H1 (cell line): Measurements from ENCODE around the gene SLC3A2. TPM values are rescaled to one million over a fixed set of nuclear protein-coding genes. Genes with fewer than 3 reads are reported as not detected.

ENCODE experiments used
- CTCF ChIA-PET: fragments of 300-600 bp; sonication (Branson Sonifier 250); formaldehyde crosslinking; loops from one replicate; lab custom pipeline; 2021; ENCODE audit not compliant: partially characterized antibody; lab: Charles Lee
- POLR2A ChIA-PET: fragments of 300-600 bp; sonication (Branson Sonifier 250); formaldehyde crosslinking; loops from one replicate; lab custom pipeline; 2021; ENCODE audit warnings: inconsistent platforms; ENCODE audit not compliant: partially characterized antibody; lab: Charles Lee
- DNase-seq, 2 experiments: peaks; one replicate each; pipeline versions ENCODE4 v3.0.0 to v3.0.0-alpha.2; 2010 to 2022; ENCODE audit warnings: low spot score in 2 of 2, low read depth in 1 of 2, mixed read lengths in 1 of 2
- FAIRE-seq: peaks from 2 replicates; lab custom pipeline; 2011; peaks lifted over from hg19 to GRCh38; lab: Jason Lieb, UNC
- H2AFZ ChIP-seq: 2 replicates; pipeline ENCODE4 v1.8.1; 2012; ENCODE audit warnings: low read length, inconsistent platforms
- H2AK5ac ChIP-seq: 2 replicates; pipeline ENCODE4 v1.6.1; 2013; ENCODE audit warnings: low read depth, low read length
- H2BK120ac ChIP-seq: replicated peaks from 2 replicates; pipeline ENCODE3; 2013; ENCODE audit warnings: low read depth, low read length, inconsistent platforms
- H2BK12ac ChIP-seq: 2 replicates; pipeline ENCODE4 v1.6.1; 2013; ENCODE audit warnings: low read depth, low read length
- H2BK15ac ChIP-seq: 2 replicates; pipeline ENCODE4 v1.6.1; 2013; ENCODE audit warnings: low read length
- H2BK20ac ChIP-seq: 2 replicates; pipeline ENCODE4 v1.6.1; 2013; ENCODE audit warnings: low read length
- H2BK5ac ChIP-seq: 2 replicates; pipeline ENCODE4 v1.6.1; 2013; ENCODE audit warnings: low read depth, low read length
- H3K14ac ChIP-seq: 2 replicates; pipeline ENCODE4 v1.6.1; 2013; ENCODE audit warnings: inconsistent platforms; ENCODE audit not compliant: insufficient read length
- H3K18ac ChIP-seq: 2 replicates; pipeline ENCODE4 v1.6.1; 2013; ENCODE audit warnings: low read length; ENCODE audit errors: extremely low read depth
- H3K23ac ChIP-seq: 2 replicates; pipeline ENCODE4 v1.6.1; 2013; ENCODE audit warnings: inconsistent platforms; ENCODE audit not compliant: insufficient read length
- H3K23me2 ChIP-seq: 2 replicates; pipeline ENCODE4 v1.6.1; 2013; ENCODE audit warnings: low read depth, low read length
- H3K27ac ChIP-seq: 2 replicates; pipeline ENCODE4 v1.6.1; 2011; ENCODE audit warnings: low read depth, low read length, inconsistent platforms
- H3K27me3 ChIP-seq, 4 experiments: replicated peaks in 1 of 4; 1 replicate in 1 of 4; 2 replicates in 3 of 4; pipeline versions ENCODE4 v1.6.1 to v1.8.1; 2011 to 2013; ENCODE audit warnings: low read length in 3 of 4, mild to moderate bottlenecking in 3 of 4, inconsistent platforms in 2 of 4, mixed read lengths in 2 of 4, moderate library complexity in 1 of 4; ENCODE audit not compliant: control insufficient read depth in 3 of 4, insufficient read depth in 3 of 4; ENCODE audit errors: extremely low read depth in 1 of 4
- H3K36me3 ChIP-seq, 4 experiments: 2 replicates each; pipeline versions ENCODE4 v1.6.1 to v1.8.1; 2011 to 2013; ENCODE audit warnings: mild to moderate bottlenecking in 4 of 4, low read length in 3 of 4, moderate library complexity in 2 of 4, control low read depth in 1 of 4, inconsistent platforms in 1 of 4; ENCODE audit not compliant: insufficient read depth in 4 of 4, control insufficient read depth in 2 of 4
- H3K4ac ChIP-seq: replicated peaks from 2 replicates; pipeline ENCODE3; 2013; ENCODE audit warnings: low read length, low read depth, mixed read lengths, inconsistent platforms; ENCODE audit not compliant: insufficient read length
- H3K4me1 ChIP-seq, 4 experiments: replicated peaks in 1 of 4; 1 replicate in 1 of 4; 2 replicates in 3 of 4; pipeline versions ENCODE4 v1.6.1 to v1.8.1; 2011 to 2013; ENCODE audit warnings: low read length in 3 of 4, inconsistent platforms in 2 of 4, mixed read lengths in 1 of 4; ENCODE audit not compliant: insufficient read depth in 4 of 4, control insufficient read depth in 3 of 4
- H3K4me2 ChIP-seq, 2 experiments: 2 replicates each; pipeline versions ENCODE4 v1.6.1 to v1.8.1; 2011 to 2013; ENCODE audit warnings: low read depth in 2 of 2, low read length in 2 of 2, control low read depth in 1 of 2, inconsistent platforms in 1 of 2, mild to moderate bottlenecking in 1 of 2; ENCODE audit not compliant: insufficient read depth in 1 of 2
- H3K4me3 ChIP-seq, 4 experiments: fragments of 200-600, 300-600 bp in 1 of 4; sonication (generic), shearing (Covaris generic), sonication (Bioruptor Twin) in 1 of 4; 2 replicates each; pipeline versions ENCODE4 v1.5.1 to v1.8.1; 2011 to 2016; ENCODE audit warnings: low read length in 4 of 4, low read depth in 3 of 4, control low read depth in 2 of 4, inconsistent platforms in 2 of 4, mild to moderate bottlenecking in 2 of 4, mixed read lengths in 1 of 4, moderate library complexity in 1 of 4; ENCODE audit not compliant: insufficient read depth in 2 of 4; ENCODE audit errors: extremely low read depth in 1 of 4
- H3K56ac ChIP-seq: replicated peaks from 2 replicates; pipeline ENCODE3; 2013; ENCODE audit warnings: low read depth, mild to moderate bottlenecking, mixed read lengths, low read length, inconsistent platforms; ENCODE audit not compliant: insufficient read length
- H3K79me1 ChIP-seq: 2 replicates; pipeline ENCODE4 v1.6.1; 2013; ENCODE audit warnings: low read depth, low read length, control low read depth
- H3K79me2 ChIP-seq, 2 experiments: 2 replicates each; pipeline versions ENCODE4 v1.6.1 to v1.8.1; 2012 to 2013; ENCODE audit warnings: low read length in 2 of 2, mild to moderate bottlenecking in 2 of 2, inconsistent platforms in 1 of 2; ENCODE audit not compliant: insufficient read depth in 2 of 2, control insufficient read depth in 1 of 2
- H3K9ac ChIP-seq, 4 experiments: replicated peaks in 1 of 4; 1 replicate in 1 of 4; 2 replicates in 3 of 4; pipeline versions ENCODE4 v1.6.1 to v1.8.1; 2011 to 2013; ENCODE audit warnings: low read depth in 3 of 4, low read length in 3 of 4, control low read depth in 2 of 4, mild to moderate bottlenecking in 2 of 4, moderate library complexity in 2 of 4, inconsistent platforms in 1 of 4; ENCODE audit errors: extremely low read depth in 1 of 4
- H3K9me3 ChIP-seq, 2 experiments: 2 replicates each; pipeline versions ENCODE4 v1.6.1 to v1.8.1; 2012 to 2013; ENCODE audit warnings: mild to moderate bottlenecking in 2 of 2, moderate library complexity in 2 of 2, control low read depth in 1 of 2, inconsistent platforms in 1 of 2, low read depth in 1 of 2, low read length in 1 of 2, mixed read lengths in 1 of 2; ENCODE audit not compliant: insufficient read depth in 2 of 2
- H4K20me1 ChIP-seq, 2 experiments: replicated peaks in 1 of 2; 2 replicates each; pipeline versions ENCODE3 to v1.8.1; 2011 to 2013; ENCODE audit warnings: inconsistent platforms in 2 of 2, low read length in 2 of 2, mild to moderate bottlenecking in 1 of 2; ENCODE audit not compliant: insufficient read depth in 2 of 2, control insufficient read depth in 1 of 2
- H4K5ac ChIP-seq: 2 replicates; pipeline ENCODE4 v1.6.1; 2013; ENCODE audit warnings: low read length, low read depth, mixed read lengths, inconsistent platforms; ENCODE audit not compliant: insufficient read length
- H4K8ac ChIP-seq: 2 replicates; pipeline ENCODE4 v1.8.0; 2013; ENCODE audit warnings: mild to moderate bottlenecking, moderate library complexity, low read length, inconsistent platforms; ENCODE audit not compliant: insufficient read depth; ENCODE audit errors: extremely low read depth
- H4K91ac ChIP-seq: replicated peaks from 2 replicates; pipeline ENCODE3; 2013; ENCODE audit warnings: low read length, mixed read lengths, inconsistent platforms; ENCODE audit not compliant: insufficient read length
- ASH2L ChIP-seq: fragments of 200-600, 300-600 bp; sonication (generic); IDR thresholded peaks from one replicate; pipeline ENCODE4 v1.7.1; 2017; ENCODE audit warnings: low read length
- CBX8 ChIP-seq: fragments of 300-800, 300-1000 bp; sonication (generic); IDR thresholded peaks from 2 replicates; pipeline ENCODE4 v1.7.1; 2016; ENCODE audit warnings: low read depth, low read length, borderline replicate concordance
- MAFK ChIP-seq: IDR thresholded peaks from 2 replicates; pipeline ENCODE4 v1.6.1; 2012; ENCODE audit warnings: low read depth, mild to moderate bottlenecking, improper control_type of control experiment, low read length
- WGBS, 2 experiments: shearing (Covaris generic) in 1 of 2; methylation state at CpG; one replicate each; pipeline versions ENCODE4 v1.1.6 to v1.1.7; 2013 to 2015; ENCODE audit warnings: low lambda C conversion rate in 2 of 2, mixed read lengths in 2 of 2, inconsistent platforms in 1 of 2, low coverage in 1 of 2, missing lambda C conversion rate in 1 of 2; ENCODE audit not compliant: insufficient replicate concordance in 2 of 2, insufficient coverage in 1 of 2, insufficient read length in 1 of 2; ENCODE audit errors: extremely low coverage in 1 of 2, missing lambda C conversion rate in 1 of 2; 5-methylcytosine and 5-hydroxymethylcytosine counted together
- polyA plus RNA-seq, 7 experiments: library from polyadenylated mRNA; depleted of rRNA in 3 of 7; stranded (reverse) in 5 of 7; unstranded in 2 of 7; fragments of >200 nt in 5 of 7; fragments of 200-250 nt in 2 of 7; gene quantifications; 1 replicate in 5 of 7; 2 replicates in 1 of 7; 4 replicates in 1 of 7; pipeline versions ENCODE4 v1.2.1 to v1.2.3, GENCODE V29; 2011 to 2013; ENCODE audit warnings: missing spikeins in 2 of 7, mixed read lengths in 2 of 7
- total RNA-seq: library from RNA; stranded (reverse); fragmentation: NEBNext Ultra II Directional; extraction: Animal tissue kit (Norgen Biotek cat#: 25700); gene quantifications from 2 replicates; pipeline ENCODE4 v1.2.1, GENCODE V29; 2021

Gene SLC3A2
- total and polyA plus RNA-seq, 2 of the 8 experiments (the other 6 are each of a cell fraction or from before 2014, with no cell fraction given): 410 to 435 TPM

- Histone ChIP-seq H3K79me2 (no peaks in the 10 kb centered on the region), H3K56ac (no peak overlapping the region), H2BK120ac (no peak overlapping the region), H2AK5ac (no peak overlapping the region), H3K79me1 (no peaks in the 10 kb centered on the region; the same call in 1 of the 2 replicates), H3K4me1 (peaks cover 0 to 4% (median 2%) of the 10 kb centered on the region in 4 experiments; a peak in 1 of 7 replicates), H3K27me3 (no peaks in the 10 kb centered on the region), H4K5ac (no peak overlapping the region), H3K4me2 (no peak overlapping the region), H3K23me2 (no peaks in the 10 kb centered on the region), H2BK15ac (no peak overlapping the region), H4K91ac (no peak overlapping the region), H2BK12ac (0 out of 2 replicates have a peak overlapping the region, but pooled peaks have one; percentile 35), H3K4me3 (no peak overlapping the region), H4K20me1 (peaks cover 6 to 7% of the 10 kb centered on the region in 2 experiments), H3K27ac (no peak overlapping the region), H3K36me3 (peaks cover 16 to 28% (median 23%) of the 10 kb centered on the region in 4 experiments; a peak in 7 of 8 replicates), H3K9me3 (no peaks in the 10 kb centered on the region), H3K14ac (no peak overlapping the region), H3K4ac (no peak overlapping the region), H2AFZ (no peak overlapping the region), H4K8ac (no peak overlapping the region), H3K23ac (no peak overlapping the region), H3K18ac (no peak overlapping the region), H3K9ac (no peak overlapping the region), H2BK5ac (no peak overlapping the region), H2BK20ac (no peak overlapping the region)
- CTCF ChIA-PET: interaction anchor here (0.6 to 1.6 kb wide), 6 partner anchors 8 to 125 kb away, joined by 3 to 5 read pairs (median 3); partner anchors contain the start of gene SLC22A8
- DNase-seq (no peak), FAIRE-seq (no peak)
- 89% methylated on average over 10 of the region's 10 CpGs; no CpG with 5 or more reads in 1 of the 2 experiments for WGBS, 2 experiments
- POLR2A ChIA-PET: interaction anchor here (0.6 to 57.8 kb wide), 9 partner anchors 8 to 1290 kb away, joined by 3 to 2104 read pairs (median 5); partner anchors contain the start of genes CHRM1, NXF1, SLC3A2 and STX5
- TF ChIP-seq MAFK (no peak), ASH2L (no peak), CBX8 (no peak)
Measured at GRCh38 chr11:62892077-62892922, 11.6 kb downstream of the SLC3A2 start.
